Brain microvascular endothelial cell (primary cell): Measurements from ENCODE around the gene FCER1G.
A peak's percentile ranks its signal among the peaks of the same experiment; 100 is the strongest.

Source experiments
- DNase-seq: peaks from one replicate; pipeline ENCODE4 v3.0.0-alpha.2; 2020
- H3K27ac ChIP-seq: fragments of 250-450 bp; sonication (Bioruptor Pico); 2 replicates; pipeline ENCODE4 v1.5.1; 2020; ENCODE audit warnings: mild to moderate bottlenecking, moderate library complexity
- H3K27me3 ChIP-seq: fragments of 250-450 bp; sonication (Bioruptor Pico); replicated peaks from 2 replicates; pipeline ENCODE4 v1.5.1; 2020; ENCODE audit warnings: mild to moderate bottlenecking
- H3K36me3 ChIP-seq: fragments of 250-450 bp; sonication (Bioruptor Pico); replicated peaks from 2 replicates; pipeline ENCODE4 v1.5.1; 2020; ENCODE audit warnings: mild to moderate bottlenecking
- H3K4me3 ChIP-seq: 2 replicates; pipeline ENCODE4 v1.5.1; 2011; ENCODE audit warnings: low read depth, mild to moderate bottlenecking, control low read depth, low read length, moderate library complexity
- in situ Hi-C: cut with HindIII; loops from 2 replicates; pipeline ENCODE4 v1.10.0; 2017; ENCODE audit warnings: low sequenced_read_pairs, low pct_ligation_motif_present
- TF ChIP-seq, protein P1 (sequence below): IDR thresholded peaks from 2 replicates; pipeline ENCODE4 v1.5.1; 2011; ENCODE audit warnings: low read depth, mild to moderate bottlenecking, moderate library complexity, low read length, control low read depth, inconsistent platforms; ENCODE audit errors: missing control alignments

FCER1G gene

DNA sequence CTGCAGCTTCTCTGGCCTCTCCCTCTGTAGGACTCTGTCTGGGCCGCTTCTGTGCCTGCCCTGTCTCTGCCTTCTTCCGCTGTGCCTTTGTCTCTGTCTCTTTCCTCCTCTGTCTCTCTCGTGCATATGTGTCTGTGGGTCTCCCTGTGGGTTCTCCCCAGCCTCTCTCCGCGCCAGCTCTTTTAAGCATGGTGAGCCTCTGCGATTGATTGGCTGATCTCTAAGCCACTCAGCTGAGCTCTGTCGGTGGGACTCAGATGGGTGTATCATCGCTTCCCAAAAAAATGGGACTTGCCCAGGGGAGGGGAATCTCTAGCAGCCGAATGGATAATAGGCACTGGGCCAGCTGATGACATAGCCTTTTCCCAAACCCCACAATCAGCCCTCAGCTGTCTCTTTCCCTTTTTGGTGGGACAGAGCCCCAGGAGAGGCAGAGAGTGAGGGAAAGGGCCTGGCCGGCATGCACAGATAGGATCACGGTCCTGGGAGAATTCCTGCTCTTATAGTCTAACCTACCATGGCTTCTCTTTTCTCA, 16.1 kb upstream of the FCER1G start, which contains the start of gene ADAMTS4:
Gene ADAMTS4 (minus strand): TSS at position 158 of the 535 bp plus-strand sequence. CDS start 427 bp downstream, outside the sequence.
- Histone ChIP-seq H3K27me3 (no peaks in the 10 kb centered on the region), H3K36me3 (peaks cover 6% of the 10 kb centered on the region), H3K27ac (no peak within 1 kb of the TSS), H3K4me3 (peak within 1 kb of the TSS; percentile 55)
- peak; percentile 54 for DNase-seq
- TF ChIP-seq, protein P1, sequence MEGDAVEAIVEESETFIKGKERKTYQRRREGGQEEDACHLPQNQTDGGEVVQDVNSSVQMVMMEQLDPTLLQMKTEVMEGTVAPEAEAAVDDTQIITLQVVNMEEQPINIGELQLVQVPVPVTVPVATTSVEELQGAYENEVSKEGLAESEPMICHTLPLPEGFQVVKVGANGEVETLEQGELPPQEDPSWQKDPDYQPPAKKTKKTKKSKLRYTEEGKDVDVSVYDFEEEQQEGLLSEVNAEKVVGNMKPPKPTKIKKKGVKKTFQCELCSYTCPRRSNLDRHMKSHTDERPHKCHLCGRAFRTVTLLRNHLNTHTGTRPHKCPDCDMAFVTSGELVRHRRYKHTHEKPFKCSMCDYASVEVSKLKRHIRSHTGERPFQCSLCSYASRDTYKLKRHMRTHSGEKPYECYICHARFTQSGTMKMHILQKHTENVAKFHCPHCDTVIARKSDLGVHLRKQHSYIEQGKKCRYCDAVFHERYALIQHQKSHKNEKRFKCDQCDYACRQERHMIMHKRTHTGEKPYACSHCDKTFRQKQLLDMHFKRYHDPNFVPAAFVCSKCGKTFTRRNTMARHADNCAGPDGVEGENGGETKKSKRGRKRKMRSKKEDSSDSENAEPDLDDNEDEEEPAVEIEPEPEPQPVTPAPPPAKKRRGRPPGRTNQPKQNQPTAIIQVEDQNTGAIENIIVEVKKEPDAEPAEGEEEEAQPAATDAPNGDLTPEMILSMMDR = no peak
- in situ Hi-C loops = no loop called here

DNA sequence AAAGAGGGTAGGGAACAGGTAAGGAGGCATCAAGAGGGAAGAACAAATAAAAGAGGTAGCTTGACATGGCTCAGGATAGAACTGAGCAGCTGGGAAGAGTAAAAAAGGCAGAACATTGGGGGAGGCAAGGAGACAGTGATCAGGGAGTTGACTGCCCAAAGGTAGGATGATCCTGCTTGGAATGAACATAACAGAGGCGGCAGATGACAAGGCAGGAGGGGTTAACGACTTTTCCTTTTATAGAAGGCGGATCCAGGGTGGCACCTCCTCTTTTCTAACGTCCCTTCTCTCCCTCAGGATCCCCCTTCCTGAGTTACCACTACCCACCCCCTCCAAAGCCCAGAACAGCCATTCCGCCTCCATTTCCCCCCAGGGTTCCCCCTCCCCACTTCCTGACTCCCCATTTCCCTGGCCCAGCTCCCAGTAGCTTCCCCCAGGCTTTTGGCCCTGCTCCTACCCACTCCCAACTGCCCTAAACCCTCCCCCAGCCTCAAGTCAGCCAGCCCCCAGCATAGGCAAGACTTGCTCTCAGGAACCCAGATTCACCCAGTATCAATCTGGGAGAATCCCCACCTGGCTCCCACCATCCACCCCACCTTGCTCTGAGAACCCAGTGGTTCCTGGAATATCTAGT, 15.5 kb upstream of the FCER1G start:
- Histone ChIP-seq H3K27ac (no peak overlapping the region), H3K27me3 (no peaks in the 10 kb centered on the region), H3K36me3 (peaks cover 11% of the 10 kb centered on the region), H3K4me3 (no peak overlapping the region)
- DNase-seq = no peak
- in situ Hi-C loops = loop anchor here (25.0 kb wide), 1 partner anchor 188 kb away; no protein-coding TSS in a partner anchor
- TF ChIP-seq, protein P1 = no peak

DNA sequence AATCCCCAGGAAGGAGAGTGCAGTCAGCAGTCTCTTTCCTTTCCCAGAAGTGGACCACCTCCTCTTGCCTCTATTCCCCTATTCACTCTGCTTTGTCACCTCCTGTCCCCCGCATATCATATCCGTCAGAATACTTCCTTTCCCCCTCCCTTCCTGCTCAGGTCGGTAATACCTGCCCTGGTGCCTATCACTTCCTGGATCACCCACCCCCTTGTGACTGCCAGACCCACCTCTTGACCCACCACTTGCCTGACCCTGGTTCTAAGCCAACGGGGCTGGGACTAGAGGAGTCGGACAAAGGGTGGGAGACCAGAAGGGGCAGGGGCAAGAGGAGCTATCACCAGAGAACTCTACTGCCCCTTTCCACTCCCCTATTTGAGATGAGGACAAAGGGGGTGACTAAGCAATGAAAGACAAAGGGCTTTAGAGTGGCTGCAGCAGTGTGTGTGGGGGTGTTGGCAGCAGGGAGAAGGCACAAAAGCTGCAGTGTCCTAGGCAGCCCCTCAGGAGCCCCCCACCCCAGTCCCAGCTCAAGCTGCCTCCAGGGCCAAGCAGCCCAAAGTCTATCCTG, 14.6 kb upstream of the FCER1G start:
- peaks cover 12% of the 10 kb centered on the region for H3K36me3 ChIP-seq
- DNase-seq = no peak
- TF ChIP-seq, protein P1 = no peak
- no peaks in the 10 kb centered on the region for H3K27me3 ChIP-seq
- in situ Hi-C loops = loop anchor here (25.0 kb wide), 1 partner anchor 187 kb away; no protein-coding TSS in a partner anchor
- peak overlapping the region; percentile 93 for H3K27ac ChIP-seq
- no peak overlapping the region for H3K4me3 ChIP-seq

DNA sequence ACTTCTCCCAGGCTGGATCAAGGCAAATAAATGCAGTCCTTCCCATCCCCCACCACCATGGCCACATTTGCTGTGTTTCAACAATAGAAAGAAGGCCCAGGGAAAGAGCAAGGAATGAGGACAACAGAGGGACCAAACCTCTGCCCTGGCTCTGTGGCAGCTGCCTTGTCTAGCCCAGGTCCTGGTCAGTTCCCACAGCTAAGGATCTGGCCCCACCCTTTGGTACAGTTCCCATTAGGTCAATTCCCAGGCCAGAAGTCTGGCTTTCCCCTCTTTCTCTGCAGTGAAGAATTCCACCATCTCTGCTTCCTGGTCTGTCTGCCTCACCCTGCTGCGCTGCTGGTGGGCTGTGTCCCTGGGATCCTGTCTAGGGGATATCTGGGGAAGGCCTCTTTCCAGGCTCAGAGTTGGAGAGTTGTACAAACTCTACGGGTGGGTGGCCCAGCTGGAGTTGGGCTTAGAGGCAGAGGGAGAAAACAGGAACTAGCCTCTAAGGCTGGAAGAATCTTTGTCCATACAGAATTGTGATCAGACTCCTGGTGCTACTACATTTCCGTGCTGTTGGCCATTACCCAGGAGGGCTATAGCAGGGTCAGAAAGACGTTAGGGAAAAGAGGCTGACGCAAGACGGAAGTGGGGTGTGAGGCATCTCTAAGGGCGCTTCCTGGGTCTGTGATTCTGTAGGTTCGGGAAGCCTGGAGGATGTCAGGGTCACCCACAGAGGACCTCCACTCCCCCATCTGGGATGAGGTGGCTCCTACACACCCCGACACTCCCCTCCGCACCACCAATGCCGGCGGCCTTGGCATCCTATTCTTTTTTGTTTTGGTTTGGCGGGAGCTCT, 13.9 kb upstream of the FCER1G start:
- Histone ChIP-seq H3K27me3 (no peaks in the 10 kb centered on the region), H3K36me3 (peaks cover 14% of the 10 kb centered on the region), H3K4me3 (peak overlapping the region; percentile 85), H3K27ac (peak overlapping the region; percentile 93)
- in situ Hi-C loops = loop anchor here (25.0 kb wide), 1 partner anchor 186 kb away; no protein-coding TSS in a partner anchor
- peak; percentile 57 for DNase-seq
- TF ChIP-seq, protein P1 = no peak

DNA sequence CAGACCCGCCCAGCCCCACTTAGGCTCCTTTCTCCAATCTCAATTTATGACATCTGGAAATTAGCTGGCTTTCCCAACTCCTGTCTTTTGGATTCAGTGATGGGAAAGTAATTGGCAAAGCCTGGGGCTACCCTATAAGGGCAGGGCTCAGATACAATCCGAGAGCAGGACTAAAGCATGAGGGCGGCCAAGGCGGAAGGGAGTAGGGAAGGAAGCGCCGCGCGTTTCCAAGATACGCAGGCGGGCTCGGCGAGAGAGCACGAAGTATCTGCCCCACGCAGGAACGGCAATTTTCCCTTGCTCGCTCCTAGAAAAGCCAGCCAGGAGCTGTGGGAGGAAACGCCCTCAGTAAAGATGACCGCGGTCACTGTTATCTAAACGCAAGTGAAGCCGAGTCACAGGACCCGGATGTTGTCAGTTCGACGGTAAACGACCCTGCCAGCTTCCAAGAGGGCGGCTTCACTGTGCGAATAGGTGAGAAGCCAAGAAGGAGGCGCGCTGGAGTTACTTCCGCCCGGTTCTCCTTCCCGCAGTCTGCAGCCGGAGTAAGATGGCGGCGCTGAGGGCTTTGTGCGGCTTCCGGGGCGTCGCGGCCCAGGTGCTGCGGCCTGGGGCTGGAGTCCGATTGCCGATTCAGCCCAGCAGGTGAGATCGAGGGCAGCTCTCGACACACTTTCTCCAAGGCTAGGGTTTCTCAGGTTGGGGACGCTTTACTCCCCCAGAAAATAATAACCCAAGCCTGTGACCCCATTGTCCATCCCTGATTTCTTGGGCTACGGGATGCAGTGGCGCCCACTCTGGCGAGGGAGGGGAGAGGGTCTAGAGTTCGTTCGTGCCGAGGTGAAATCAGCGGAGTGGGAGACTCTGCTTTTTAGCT, 13.0 kb upstream of the FCER1G start, which contains the start of gene NDUFS2:
Gene NDUFS2 (plus strand): TSS at position 532 of the 877 bp plus-strand sequence. CDS start 19 bp downstream, at position 551.
- Histone ChIP-seq H3K4me3 (peak within 1 kb of the TSS; percentile 85), H3K27me3 (no peaks in the 10 kb centered on the region), H3K27ac (peak within 1 kb of the TSS; percentile 93), H3K36me3 (peaks cover 18% of the 10 kb centered on the region)
- in situ Hi-C loops = loop anchor here (25.0 kb wide), 1 partner anchor 185 kb away; no protein-coding TSS in a partner anchor
- DNase-seq = peak; percentile 99
- TF ChIP-seq, protein P1 = peak; percentile 50
